NCI-H748 treated with DMSO at 0.1 percent for 48 hours (cell line): ENCODE measurements around the gene CEL.
"Not testable (repeated sequence)": the region's sequence is repeated elsewhere in the genome, so short reads cannot be mapped to it uniquely, and the experiment has no call there.

Source experiments
- DNase-seq: peaks from one replicate; lab custom pipeline; 2025; lab: John Stamatoyannopoulos, UW

Gene CEL

GRCh38 chr9:133061764-133062145, at the start of gene CEL:
Gene CEL (plus strand): TSS chr9:133061981. CDS start chr9:133062003, 22 bp downstream.
- DNase-seq = not testable (repeated sequence)

- no peak for DNase-seq
These were observed 47.1 kb upstream of the CEL start for GRCh38 chr9:133014696-133015095.

- DNase-seq = no peak
These were observed 38.5 kb upstream of the CEL start for GRCh38 chr9:133023117-133023890.

GRCh38 chr9:133026426-133026825, 35.4 kb upstream of the CEL start:
- no peak for DNase-seq

GRCh38 chr9:133027134-133027533, 34.6 kb upstream of the CEL start:
- DNase-seq = no peak

GRCh38 chr9:133028221-133028620, 33.6 kb upstream of the CEL start:
- no peak for DNase-seq

GRCh38 chr9:133029994-133030316, 31.8 kb upstream of the CEL start:
- no peak for DNase-seq

- DNase-seq = peak; percentile 97
These were observed 31.3 kb upstream of the CEL start, which contains the start of gene GTF3C5 for GRCh38 chr9:133030317-133031129. Gene GTF3C5 (plus strand): TSS chr9:133030997. CDS start chr9:133031012, 15 bp downstream.

- DNase-seq = no peak
These were observed 30.7 kb upstream of the CEL start for GRCh38 chr9:133031130-133031422.

GRCh38 chr9:133031496-133031911, 30.3 kb upstream of the CEL start:
- DNase-seq = no peak

GRCh38 chr9:133032171-133032570, 29.6 kb upstream of the CEL start:
- DNase-seq = no peak

GRCh38 chr9:133035669-133036068, 26.1 kb upstream of the CEL start:
- no peak for DNase-seq

- DNase-seq = no peak
These were observed 23.8 kb upstream of the CEL start for GRCh38 chr9:133037775-133038515.

- DNase-seq = not testable (repeated sequence)
These were observed 20.8 kb upstream of the CEL start for GRCh38 chr9:133040892-133041479.

GRCh38 chr9:133041958-133042357, 19.8 kb upstream of the CEL start:
- DNase-seq = no peak

GRCh38 chr9:133042676-133043075, 19.1 kb upstream of the CEL start:
- DNase-seq = no peak

- no peak for DNase-seq
These were observed 18.2 kb upstream of the CEL start for GRCh38 chr9:133043449-133044035.

GRCh38 chr9:133044125-133044524, 17.7 kb upstream of the CEL start:
- no peak for DNase-seq

- DNase-seq = no peak
These were observed 17.1 kb upstream of the CEL start for GRCh38 chr9:133044661-133045060.

- DNase-seq = no peak
These were observed 16.6 kb upstream of the CEL start for GRCh38 chr9:133045132-133045531.

- no peak for DNase-seq
These were observed 15.4 kb upstream of the CEL start for GRCh38 chr9:133046196-133046899.
